ENCODE results near the gene GSG1.

- TF ChIP-seq CTCF (IDR thresholded peaks at IDR 0.05) (no peak), POLR2A (IDR thresholded peaks at IDR 0.05) (no peak)
These were observed 40.8 kb downstream of the GSG1 start for GRCh38 chr12:13062669-13063068.

All from thyroid gland (tissue), 4 donors.